HUES48 (cell line): ENCODE results near the gene CHKB.
A peak's percentile ranks its signal among the peaks of the same experiment; 100 is the strongest.

Source experiments
- H3K27ac ChIP-seq: one replicate; pipeline ENCODE4 v1.7.0; 2013; ENCODE audit warnings: low read depth, low read length, inconsistent platforms
- H3K27me3 ChIP-seq: 2 replicates; pipeline ENCODE4 v1.6.1; 2013; ENCODE audit warnings: mild to moderate bottlenecking, low read length; ENCODE audit not compliant: control insufficient read depth, insufficient read depth
- H3K36me3 ChIP-seq: 2 replicates; pipeline ENCODE4 v1.6.1; 2013; ENCODE audit warnings: low read length; ENCODE audit not compliant: control insufficient read depth, insufficient read depth
- H3K4me1 ChIP-seq: 2 replicates; pipeline ENCODE4 v1.6.1; 2013; ENCODE audit warnings: mild to moderate bottlenecking, low read length; ENCODE audit not compliant: control insufficient read depth, insufficient read depth
- H3K4me3 ChIP-seq: 2 replicates; pipeline ENCODE4 v1.5.1; 2013; ENCODE audit warnings: mild to moderate bottlenecking, low read depth, low read length
- H3K9ac ChIP-seq: 2 replicates; pipeline ENCODE4 v1.6.1; 2013; ENCODE audit warnings: mild to moderate bottlenecking, low read depth, low read length, moderate library complexity
- H3K9me3 ChIP-seq: 2 replicates; pipeline ENCODE4 v1.6.1; 2013; ENCODE audit warnings: low read length; ENCODE audit not compliant: control insufficient read depth, insufficient read depth

The CHKB gene

DNA sequence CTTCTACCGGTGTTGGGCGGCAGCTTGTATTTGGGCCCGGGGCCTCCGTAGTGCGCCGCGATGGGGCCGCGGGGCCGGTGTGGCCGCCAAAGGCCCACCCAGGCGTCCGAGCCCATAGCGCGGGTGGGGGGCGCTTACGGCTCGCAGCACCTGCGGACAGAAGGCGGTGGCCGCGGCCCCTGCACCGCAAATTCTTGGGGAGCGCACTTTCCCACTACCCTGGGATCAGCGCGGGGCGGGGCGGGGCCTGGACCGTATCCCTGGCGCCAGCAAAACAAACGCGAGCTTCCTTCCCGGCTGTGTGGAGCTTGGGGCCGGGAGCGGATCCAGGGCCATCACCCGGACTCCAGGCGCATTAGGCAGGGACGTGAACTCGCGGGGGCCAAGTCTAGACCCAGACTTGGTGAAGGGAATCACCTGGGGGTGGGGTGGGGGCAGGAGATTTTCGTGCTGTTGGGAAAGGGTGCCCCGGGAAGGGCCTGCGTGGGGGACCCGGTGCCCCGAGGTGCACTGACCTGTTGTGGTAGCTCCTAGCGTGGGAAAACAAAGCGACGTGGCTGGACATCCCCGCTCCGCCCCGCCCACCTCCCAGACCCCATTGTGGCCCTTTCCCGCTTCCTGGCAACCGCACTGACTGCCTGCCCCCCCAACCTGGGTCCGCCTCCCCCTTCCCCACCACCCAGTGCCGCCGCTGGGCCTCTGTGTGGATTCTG, 50.5 kb downstream of the CHKB start:
- Histone ChIP-seq H3K4me1 (peaks cover 1% of the 10 kb centered on the region), H3K9ac (no peak overlapping the region), H3K9me3 (no peaks in the 10 kb centered on the region), H3K27ac (no peak overlapping the region), H3K36me3 (no peaks in the 10 kb centered on the region), H3K4me3 (peak overlapping the region; percentile 65), H3K27me3 (peaks cover 66% of the 10 kb centered on the region)

DNA sequence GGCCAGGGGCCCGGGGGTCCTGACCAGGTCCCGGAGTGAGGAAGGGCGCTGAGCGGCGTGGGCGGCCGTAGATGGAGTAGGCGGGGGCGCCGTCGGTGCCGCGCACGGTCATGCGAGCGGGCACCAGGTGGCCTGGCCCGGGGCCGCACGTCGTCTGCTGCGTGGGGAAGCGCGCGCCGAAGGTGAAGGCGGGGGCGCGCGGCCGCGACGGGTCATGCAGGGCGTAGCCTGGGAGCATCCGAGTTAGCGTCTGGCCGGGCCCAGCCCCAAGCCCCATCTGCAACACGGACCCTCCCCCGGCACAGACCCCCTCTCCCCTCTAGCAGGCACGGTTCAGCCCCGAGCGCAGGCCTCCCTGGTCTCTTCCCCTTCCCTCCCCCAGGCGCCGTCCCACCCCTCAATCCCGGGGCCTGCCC, 51.1 kb downstream of the CHKB start:
- Histone ChIP-seq H3K27ac (no peak overlapping the region), H3K36me3 (no peaks in the 10 kb centered on the region), H3K27me3 (peaks cover 72% of the 10 kb centered on the region), H3K4me3 (peak overlapping the region; percentile 65), H3K9me3 (no peaks in the 10 kb centered on the region), H3K9ac (no peak overlapping the region), H3K4me1 (peaks cover 4% of the 10 kb centered on the region)

DNA sequence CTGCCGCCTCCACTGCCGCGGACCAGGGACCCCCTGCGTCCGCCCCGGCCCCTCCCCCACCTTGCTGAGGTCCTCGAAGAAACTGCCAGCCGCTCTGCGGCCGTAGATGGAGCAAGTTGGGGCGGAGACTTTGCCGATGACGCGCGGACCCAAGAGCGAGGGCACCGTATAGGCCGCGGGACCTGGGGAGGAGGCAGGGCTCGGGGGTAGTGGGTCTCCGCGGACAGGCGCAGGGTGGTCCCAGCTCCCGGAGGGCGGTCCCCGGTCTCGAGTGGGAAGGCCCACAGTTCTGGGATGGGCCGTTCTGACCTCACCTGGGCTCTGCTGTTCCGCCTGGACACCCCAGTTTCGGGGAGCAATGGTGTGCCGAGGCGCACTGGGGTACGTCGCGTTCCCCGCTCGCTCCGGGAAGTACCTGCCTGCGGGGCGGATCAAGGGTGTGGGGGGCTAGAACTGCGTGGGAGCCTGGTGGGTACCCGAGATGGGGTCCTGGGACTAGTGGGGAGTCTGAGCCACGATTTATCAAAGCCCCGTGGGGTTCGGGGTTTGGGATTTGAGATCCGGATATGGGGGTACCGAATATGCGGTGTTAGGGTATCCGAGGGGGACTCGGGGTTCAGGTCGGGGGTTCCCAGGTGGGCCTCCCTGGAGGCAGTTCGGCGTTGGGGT, 51.6 kb downstream of the CHKB start:
- Histone ChIP-seq H3K4me3 (peak overlapping the region; percentile 65), H3K36me3 (no peaks in the 10 kb centered on the region), H3K9me3 (no peaks in the 10 kb centered on the region), H3K27me3 (peaks cover 72% of the 10 kb centered on the region), H3K4me1 (peaks cover 4% of the 10 kb centered on the region), H3K9ac (no peak overlapping the region), H3K27ac (no peak overlapping the region)

DNA sequence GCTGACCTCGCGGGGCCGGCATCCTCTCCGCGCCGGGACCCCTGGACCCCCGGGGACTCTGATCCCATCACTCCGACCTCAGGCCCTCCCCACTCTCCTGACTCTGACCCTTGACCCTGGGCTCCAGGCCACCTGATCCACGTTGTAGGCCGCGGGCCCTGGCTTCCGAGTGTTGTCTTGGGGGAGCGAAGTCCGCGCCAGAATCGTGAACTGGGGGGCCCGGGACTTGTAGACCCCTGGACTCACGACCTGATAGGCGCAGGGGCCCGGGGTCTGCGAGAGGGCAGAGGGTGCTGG, 52.1 kb downstream of the CHKB start:
- no peaks in the 10 kb centered on the region for H3K36me3 ChIP-seq
- peaks cover 4% of the 10 kb centered on the region for H3K4me1 ChIP-seq
- no peaks in the 10 kb centered on the region for H3K9me3 ChIP-seq
- H3K27ac ChIP-seq: no peak overlapping the region
- no peak overlapping the region for H3K9ac ChIP-seq
- peak overlapping the region; percentile 65 for H3K4me3 ChIP-seq
- peaks cover 72% of the 10 kb centered on the region for H3K27me3 ChIP-seq

DNA sequence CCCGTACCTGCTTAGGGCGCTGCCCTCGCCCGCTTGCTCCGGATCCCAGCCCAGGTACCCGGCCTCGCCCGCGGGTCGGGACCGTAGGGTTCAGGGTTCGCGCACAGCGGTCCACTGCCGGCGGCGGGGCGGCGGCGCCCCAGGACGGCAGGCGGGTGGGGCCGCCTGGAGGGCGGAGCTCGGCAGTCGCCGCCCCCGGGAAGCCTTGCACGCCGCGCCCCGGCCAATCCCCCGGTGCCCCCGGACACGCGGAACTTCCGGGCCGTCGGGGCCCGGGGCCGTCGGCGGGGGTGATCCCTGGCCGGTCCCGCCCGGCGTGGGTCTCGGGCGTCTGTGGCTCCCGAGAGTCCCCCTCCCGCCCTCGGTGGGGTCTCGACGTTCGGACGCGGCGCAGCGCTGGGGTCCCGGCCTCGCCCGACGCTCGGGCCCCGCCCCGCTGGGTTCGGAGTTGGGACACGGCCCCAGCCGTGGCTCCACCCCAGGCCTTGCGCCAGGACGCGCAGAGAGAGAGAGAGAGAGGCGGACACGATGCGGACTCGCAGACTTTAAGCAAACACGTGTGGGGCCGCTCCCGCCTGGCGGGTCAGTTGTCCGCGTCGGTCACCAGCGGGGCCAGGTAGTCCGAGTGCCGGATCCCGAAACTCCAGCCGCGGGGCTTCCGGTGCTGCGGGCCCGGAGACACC, 52.6 kb downstream of the CHKB start, which contains the start of gene TYMP:
Gene TYMP, minus strand, starts transcription at position 116 of the 683 bp plus-strand sequence. CDS start 303 bp downstream, outside the sequence.
- Histone ChIP-seq H3K27ac (no peak within 1 kb of the TSS), H3K27me3 (peaks cover 72% of the 10 kb centered on the region), H3K9ac (no peak within 1 kb of the TSS), H3K36me3 (no peaks in the 10 kb centered on the region), H3K4me1 (peaks cover 4% of the 10 kb centered on the region), H3K9me3 (no peaks in the 10 kb centered on the region), H3K4me3 (peak within 1 kb of the TSS; percentile 65)

DNA sequence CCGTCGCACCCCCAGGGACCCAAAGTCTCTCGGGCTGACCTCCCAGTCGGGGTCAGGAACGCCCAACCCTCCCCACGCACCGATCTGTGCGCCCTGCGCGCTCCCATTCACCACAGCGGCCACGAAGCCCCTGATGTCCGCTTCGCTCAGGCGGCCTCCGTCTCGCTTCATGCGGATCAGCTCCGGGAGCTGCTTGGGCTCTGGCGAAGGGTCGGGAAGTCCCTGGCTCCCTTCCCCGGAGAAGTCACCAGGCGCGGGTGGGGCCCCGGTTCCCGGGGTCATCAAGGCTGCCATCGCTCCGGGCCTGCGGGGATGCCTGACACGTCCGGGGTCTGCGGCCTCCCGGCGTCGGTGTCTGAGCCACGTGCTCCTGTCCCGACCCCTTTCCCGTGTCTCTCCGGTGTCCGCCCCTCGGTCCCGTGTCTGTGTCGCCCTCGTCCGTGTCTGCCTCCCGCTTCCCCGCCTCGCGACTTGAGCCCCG, 53.2 kb downstream of the CHKB start:
- Histone ChIP-seq H3K27ac (no peak overlapping the region), H3K9ac (no peak overlapping the region), H3K9me3 (no peaks in the 10 kb centered on the region), H3K27me3 (peaks cover 72% of the 10 kb centered on the region), H3K36me3 (no peaks in the 10 kb centered on the region), H3K4me3 (peak overlapping the region; percentile 30; the same call in 1 of the 2 replicates), H3K4me1 (peaks cover 4% of the 10 kb centered on the region)
